Activated naive CD8-positive, alpha-beta T cell (primary cell): ENCODE measurements around the gene SPEM1.

Source experiments
- H3K27ac Mint-ChIP-seq: one replicate; pipeline ENCODE4 v1.8.0; 2021; ENCODE audit warnings: mixed read lengths
- H3K27me3 Mint-ChIP-seq: one replicate; pipeline ENCODE4 v1.8.0; 2021; ENCODE audit warnings: mixed read lengths
- H3K36me3 Mint-ChIP-seq: one replicate; pipeline ENCODE4 v1.8.0; 2021; ENCODE audit warnings: mixed read lengths
- H3K4me1 Mint-ChIP-seq: one replicate; pipeline ENCODE4 v1.8.0; 2021; ENCODE audit warnings: low read depth, mixed read lengths
- H3K4me3 Mint-ChIP-seq: one replicate; pipeline ENCODE4 v1.8.0; 2021; ENCODE audit warnings: mild to moderate bottlenecking, mixed read lengths
- H3K9me3 Mint-ChIP-seq: one replicate; pipeline ENCODE4 v1.8.0; 2021; ENCODE audit warnings: low read depth, mixed read lengths

The SPEM1 gene

GRCh38 chr17:7438656-7439460, 18.7 kb downstream of the SPEM1 start:
- Mint-ChIP-seq H3K4me3 (peak overlapping the region; percentile 83), H3K27ac (peak overlapping the region; percentile 34), H3K9me3 (no peaks in the 10 kb centered on the region), H3K27me3 (peaks cover 9% of the 10 kb centered on the region), H3K4me1 (peaks cover 37% of the 10 kb centered on the region), H3K36me3 (no peaks in the 10 kb centered on the region)

- Mint-ChIP-seq H3K27ac (peak within 1 kb of the TSS; percentile 34), H3K4me3 (peak within 1 kb of the TSS; percentile 84), H3K4me1 (peaks cover 37% of the 10 kb centered on the region), H3K27me3 (peaks cover 11% of the 10 kb centered on the region), H3K36me3 (no peaks in the 10 kb centered on the region), H3K9me3 (no peaks in the 10 kb centered on the region)
These were observed 19.5 kb downstream of the SPEM1 start, which contains the start of gene FGF11 for GRCh38 chr17:7439462-7440112. Gene FGF11, plus strand, starts transcription at chr17:7439512. Its CDS starts 109 bp downstream, at chr17:7439621.

GRCh38 chr17:7440113-7440833, 20.1 kb downstream of the SPEM1 start:
- peaks cover 11% of the 10 kb centered on the region for H3K27me3 Mint-ChIP-seq
- peak overlapping the region; percentile 84 for H3K4me3 Mint-ChIP-seq
- no peak overlapping the region for H3K27ac Mint-ChIP-seq
- H3K4me1 Mint-ChIP-seq = peaks cover 38% of the 10 kb centered on the region
- no peaks in the 10 kb centered on the region for H3K36me3 Mint-ChIP-seq
- no peaks in the 10 kb centered on the region for H3K9me3 Mint-ChIP-seq

- H3K27ac Mint-ChIP-seq = no peak overlapping the region
- H3K4me3 Mint-ChIP-seq = peak overlapping the region; percentile 84
- no peaks in the 10 kb centered on the region for H3K36me3 Mint-ChIP-seq
- H3K4me1 Mint-ChIP-seq = peaks cover 39% of the 10 kb centered on the region
- peaks cover 14% of the 10 kb centered on the region for H3K27me3 Mint-ChIP-seq
- H3K9me3 Mint-ChIP-seq = no peaks in the 10 kb centered on the region
These were observed 20.7 kb downstream of the SPEM1 start for GRCh38 chr17:7440834-7441195.

GRCh38 chr17:7441266-7441665, 21.1 kb downstream of the SPEM1 start:
- H3K27me3 Mint-ChIP-seq = peaks cover 16% of the 10 kb centered on the region

GRCh38 chr17:7442142-7442541, 22.0 kb downstream of the SPEM1 start:
- Mint-ChIP-seq H3K4me3 (no peak overlapping the region), H3K27ac (no peak overlapping the region), H3K27me3 (peaks cover 16% of the 10 kb centered on the region), H3K9me3 (no peaks in the 10 kb centered on the region), H3K36me3 (no peaks in the 10 kb centered on the region), H3K4me1 (peaks cover 37% of the 10 kb centered on the region)

More at GRCh38 chr17:7441266-7441665, 21.1 kb downstream of the SPEM1 start:
- peaks cover 39% of the 10 kb centered on the region for H3K4me1 Mint-ChIP-seq
- no peaks in the 10 kb centered on the region for H3K9me3 Mint-ChIP-seq
- H3K36me3 Mint-ChIP-seq = no peaks in the 10 kb centered on the region
- H3K27ac Mint-ChIP-seq = no peak overlapping the region
- H3K4me3 Mint-ChIP-seq = no peak overlapping the region

GRCh38 chr17:7443499-7444485, 23.7 kb downstream of the SPEM1 start:
- Mint-ChIP-seq H3K4me3 (peak overlapping the region; percentile 72), H3K9me3 (no peaks in the 10 kb centered on the region), H3K27ac (no peak overlapping the region), H3K36me3 (peaks cover 3% of the 10 kb centered on the region), H3K4me1 (peaks cover 31% of the 10 kb centered on the region), H3K27me3 (peaks cover 17% of the 10 kb centered on the region)

GRCh38 chr17:7444682-7445618, 24.8 kb downstream of the SPEM1 start, which contains the start of gene CHRNB1:
Gene CHRNB1, plus strand, starts transcription at chr17:7445061. Its CDS starts 67 bp downstream, at chr17:7445128.
- peaks cover 24% of the 10 kb centered on the region for H3K4me1 Mint-ChIP-seq
- peaks cover 15% of the 10 kb centered on the region for H3K27me3 Mint-ChIP-seq
- H3K9me3 Mint-ChIP-seq = no peaks in the 10 kb centered on the region
- no peak within 1 kb of the TSS for H3K27ac Mint-ChIP-seq
- H3K36me3 Mint-ChIP-seq = peaks cover 3% of the 10 kb centered on the region
- peak within 1 kb of the TSS; percentile 86 for H3K4me3 Mint-ChIP-seq

- Mint-ChIP-seq H3K27me3 (peaks cover 15% of the 10 kb centered on the region), H3K36me3 (peaks cover 3% of the 10 kb centered on the region), H3K4me3 (peak overlapping the region; percentile 86), H3K9me3 (no peaks in the 10 kb centered on the region), H3K27ac (no peak overlapping the region), H3K4me1 (peaks cover 23% of the 10 kb centered on the region)
These were observed 25.5 kb downstream of the SPEM1 start for GRCh38 chr17:7445619-7445968.

- Mint-ChIP-seq H3K4me3 (no peak overlapping the region), H3K27me3 (peaks cover 12% of the 10 kb centered on the region), H3K36me3 (peaks cover 3% of the 10 kb centered on the region), H3K4me1 (peaks cover 28% of the 10 kb centered on the region), H3K27ac (no peak overlapping the region), H3K9me3 (no peaks in the 10 kb centered on the region)
These were observed 28.3 kb downstream of the SPEM1 start for GRCh38 chr17:7448461-7448860.

GRCh38 chr17:7459961-7460545, 39.9 kb downstream of the SPEM1 start:
- Mint-ChIP-seq H3K4me3 (no peak overlapping the region), H3K27ac (no peak overlapping the region), H3K27me3 (no peaks in the 10 kb centered on the region)

GRCh38 chr17:7460850-7461660, 40.9 kb downstream of the SPEM1 start:
- Mint-ChIP-seq H3K9me3 (no peaks in the 10 kb centered on the region), H3K36me3 (no peaks in the 10 kb centered on the region), H3K4me1 (peaks cover 7% of the 10 kb centered on the region), H3K27ac (no peak overlapping the region), H3K4me3 (no peak overlapping the region), H3K27me3 (no peaks in the 10 kb centered on the region)

More at GRCh38 chr17:7459961-7460545, 39.9 kb downstream of the SPEM1 start:
- Mint-ChIP-seq H3K36me3 (no peaks in the 10 kb centered on the region), H3K4me1 (peaks cover 13% of the 10 kb centered on the region), H3K9me3 (no peaks in the 10 kb centered on the region)
